RWPE2 (cell line): ENCODE measurements around the gene CAPN11.
A peak's percentile ranks its signal among the peaks of the same experiment; 100 is the strongest.

Source experiments
- ATAC-seq: fragments of 200-7000 bp; cut with Tn5 transposase; 3 replicates; pipeline ENCODE4 v1.9.1; 2021; ENCODE audit warnings: low read depth
- DNase-seq: peaks from one replicate; pipeline ENCODE4 v3.0.0-alpha.2; 2020; ENCODE audit warnings: low spot score
- H3K27ac ChIP-seq: fragments of 450-650 bp; 2 replicates; pipeline ENCODE4 v1.5.1; 2017; ENCODE audit warnings: mild to moderate bottlenecking; ENCODE audit not compliant: poor library complexity, severe bottlenecking
- H3K27me3 ChIP-seq: fragments of 250-450 bp; sonication (Bioruptor Pico); 2 replicates; pipeline ENCODE4 v1.5.1; 2021; ENCODE audit warnings: mild to moderate bottlenecking, moderate library complexity; ENCODE audit not compliant: insufficient read depth, poor library complexity, severe bottlenecking
- H3K36me3 ChIP-seq: fragments of 250-450 bp; sonication (Bioruptor Pico); 2 replicates; pipeline ENCODE4 v1.5.1; 2020; ENCODE audit warnings: low read depth, mild to moderate bottlenecking, moderate library complexity
- H3K4me1 ChIP-seq: fragments of 250-450 bp; sonication (Bioruptor Pico); 2 replicates; pipeline ENCODE4 v1.5.1; 2021; ENCODE audit warnings: mild to moderate bottlenecking, moderate library complexity; ENCODE audit not compliant: insufficient read depth, poor library complexity, severe bottlenecking
- H3K4me3 ChIP-seq: fragments of 250-450 bp; sonication (Bioruptor Pico); 2 replicates; pipeline ENCODE4 v1.5.1; 2021; ENCODE audit warnings: mild to moderate bottlenecking, moderate library complexity; ENCODE audit not compliant: severe bottlenecking
- H3K9me3 ChIP-seq: fragments of 250-450 bp; sonication (Bioruptor Pico); 2 replicates; pipeline ENCODE4 v1.5.1; 2021; ENCODE audit warnings: mild to moderate bottlenecking, moderate library complexity; ENCODE audit not compliant: severe bottlenecking
- CTCF ChIP-seq: fragments of 450-650 bp; IDR thresholded peaks from one replicate; pipeline ENCODE4 v1.5.1; 2017; ENCODE audit warnings: mild to moderate bottlenecking, moderate library complexity; ENCODE audit not compliant: poor library complexity, severe bottlenecking

Gene CAPN11

GRCh38 chr6:44167567-44167966 lies 8.9 kb downstream of the CAPN11 start:
- Histone ChIP-seq H3K9me3 (no peaks in the 10 kb centered on the region), H3K27me3 (no peaks in the 10 kb centered on the region), H3K27ac (no peak overlapping the region), H3K4me1 (no peaks in the 10 kb centered on the region), H3K4me3 (no peak overlapping the region), H3K36me3 (no peaks in the 10 kb centered on the region)
- DNase-seq (no peak), ATAC-seq (no peak)
- TF ChIP-seq CTCF: no peak

- Histone ChIP-seq H3K27me3 (no peaks in the 10 kb centered on the region), H3K27ac (no peak overlapping the region), H3K9me3 (no peaks in the 10 kb centered on the region), H3K36me3 (no peaks in the 10 kb centered on the region), H3K4me1 (no peaks in the 10 kb centered on the region), H3K4me3 (no peak overlapping the region)
- ATAC-seq (no peak), DNase-seq (no peak)
- TF ChIP-seq CTCF: no peak
Observed at GRCh38 chr6:44169154-44169553, 10.5 kb downstream of the CAPN11 start.

- Histone ChIP-seq H3K4me1 (no peaks in the 10 kb centered on the region), H3K27ac (no peak overlapping the region), H3K9me3 (no peaks in the 10 kb centered on the region), H3K36me3 (no peaks in the 10 kb centered on the region), H3K4me3 (no peak overlapping the region), H3K27me3 (no peaks in the 10 kb centered on the region)
- no peak for TF ChIP-seq CTCF
- ATAC-seq: no peak
- no peak for DNase-seq
Observed at GRCh38 chr6:44169886-44170570, 11.4 kb downstream of the CAPN11 start.

- ATAC-seq: no peak
- DNase-seq: no peak
- no peaks in the 10 kb centered on the region for H3K36me3 ChIP-seq
- no peak for TF ChIP-seq CTCF
- H3K27ac ChIP-seq: no peak overlapping the region
- H3K27me3 ChIP-seq: no peaks in the 10 kb centered on the region
- H3K4me1 ChIP-seq: no peaks in the 10 kb centered on the region
- H3K9me3 ChIP-seq: no peaks in the 10 kb centered on the region
- no peak overlapping the region for H3K4me3 ChIP-seq
Observed at GRCh38 chr6:44171899-44172546, 13.4 kb downstream of the CAPN11 start.

GRCh38 chr6:44172731-44173500 lies 14.3 kb downstream of the CAPN11 start:
- Histone ChIP-seq H3K27me3 (no peaks in the 10 kb centered on the region), H3K4me3 (no peak overlapping the region), H3K27ac (no peak overlapping the region), H3K4me1 (peaks cover 3% of the 10 kb centered on the region), H3K9me3 (no peaks in the 10 kb centered on the region), H3K36me3 (no peaks in the 10 kb centered on the region)
- DNase-seq (no peak), ATAC-seq (peak; percentile 90)
- peak; percentile 85 for TF ChIP-seq CTCF
